Stomach smooth muscle (tissue), 2 donors: ENCODE measurements around the gene SLC24A1.

Source experiments
- H3K27ac ChIP-seq: one replicate; pipeline ENCODE4 v1.7.0; 2013; ENCODE audit warnings: mild to moderate bottlenecking, low read length, inconsistent platforms
- H3K27me3 ChIP-seq, 2 donors: one replicate each; pipeline ENCODE4 v1.7.0; 2013; ENCODE audit warnings: low read length in 2 of 2; ENCODE audit not compliant: insufficient read depth in 2 of 2, control insufficient read depth in 1 of 2
- H3K36me3 ChIP-seq, 2 donors: one replicate each; pipeline ENCODE4 v1.7.0; 2013; ENCODE audit warnings: low read length in 2 of 2; ENCODE audit not compliant: control insufficient read depth in 2 of 2, insufficient read depth in 2 of 2
- H3K4me1 ChIP-seq: one replicate; pipeline ENCODE4 v1.7.0; 2013; ENCODE audit warnings: low read length; ENCODE audit not compliant: control insufficient read depth, insufficient read depth
- H3K4me3 ChIP-seq, 2 donors: one replicate each; pipeline ENCODE4 v1.7.0; 2013; ENCODE audit warnings: low read length in 2 of 2
- H3K9ac ChIP-seq, 2 donors: one replicate each; pipeline ENCODE4 v1.7.0; 2013; ENCODE audit warnings: low read length in 2 of 2, mild to moderate bottlenecking in 1 of 2
- H3K9me3 ChIP-seq, 2 donors: one replicate each; pipeline ENCODE4 v1.7.0; 2013; ENCODE audit warnings: low read length in 2 of 2; ENCODE audit not compliant: control insufficient read depth in 2 of 2
- donor health status: healthy.
- donor health status: Pancreatic carcinoma.

The SLC24A1 gene

GRCh38 chr15:65621638-65622037, at the start of gene SLC24A1:
Gene SLC24A1, plus strand, starts transcription at chr15:65621938. Its CDS starts 2,143 bp downstream, at chr15:65624081.
- no peaks in the 10 kb centered on the region for H3K9me3 ChIP-seq
- H3K9ac ChIP-seq, result no peak within 1 kb of the TSS
- no peak within 1 kb of the TSS for H3K27ac ChIP-seq
- H3K27me3 ChIP-seq, result no peaks in the 10 kb centered on the region
- no peak within 1 kb of the TSS for H3K4me3 ChIP-seq
- no peaks in the 10 kb centered on the region for H3K4me1 ChIP-seq
- H3K36me3 ChIP-seq, result peaks cover 3% of the 10 kb centered on the region in 2 donors

GRCh38 chr15:65571971-65572370, 49.8 kb upstream of the SLC24A1 start:
- H3K36me3 ChIP-seq, result peaks cover 20 to 26% of the 10 kb centered on the region in 2 donors

GRCh38 chr15:65576664-65577063, 45.1 kb upstream of the SLC24A1 start:
- Histone ChIP-seq H3K27ac (no peak overlapping the region), H3K4me3 (no peak overlapping the region), H3K4me1 (no peaks in the 10 kb centered on the region), H3K36me3 (peaks cover 37 to 38% of the 10 kb centered on the region in 2 donors), H3K9me3 (no peaks in the 10 kb centered on the region), H3K9ac (no peak overlapping the region), H3K27me3 (no peaks in the 10 kb centered on the region)

More at GRCh38 chr15:65571971-65572370, 49.8 kb upstream of the SLC24A1 start:
- no peaks in the 10 kb centered on the region for H3K27me3 ChIP-seq
- no peak overlapping the region for H3K27ac ChIP-seq
- no peaks in the 10 kb centered on the region for H3K9me3 ChIP-seq
- no peak overlapping the region for H3K9ac ChIP-seq
- H3K4me1 ChIP-seq, result no peaks in the 10 kb centered on the region
- no peak overlapping the region for H3K4me3 ChIP-seq

- H3K4me3 ChIP-seq, result no peak overlapping the region
- H3K4me1 ChIP-seq, result no peaks in the 10 kb centered on the region
- no peaks in the 10 kb centered on the region for H3K27me3 ChIP-seq
- H3K27ac ChIP-seq, result no peak overlapping the region
- no peak overlapping the region for H3K9ac ChIP-seq
- no peaks in the 10 kb centered on the region for H3K9me3 ChIP-seq
- peaks cover 37 to 39% of the 10 kb centered on the region in 2 donors for H3K36me3 ChIP-seq
Measured at GRCh38 chr15:65577129-65577996, 44.4 kb upstream of the SLC24A1 start.

- Histone ChIP-seq H3K27ac (no peak overlapping the region), H3K9ac (no peak overlapping the region), H3K4me1 (no peaks in the 10 kb centered on the region), H3K4me3 (no peak overlapping the region), H3K27me3 (no peaks in the 10 kb centered on the region), H3K36me3 (peaks cover 42 to 47% of the 10 kb centered on the region in 2 donors), H3K9me3 (no peaks in the 10 kb centered on the region)
Measured at GRCh38 chr15:65578904-65579728, 42.6 kb upstream of the SLC24A1 start.

- H3K36me3 ChIP-seq, result peaks cover 41 to 48% of the 10 kb centered on the region in 2 donors
- no peaks in the 10 kb centered on the region for H3K9me3 ChIP-seq
- H3K4me1 ChIP-seq, result no peaks in the 10 kb centered on the region
- H3K27ac ChIP-seq, result no peak overlapping the region
- no peaks in the 10 kb centered on the region for H3K27me3 ChIP-seq
- no peak overlapping the region for H3K9ac ChIP-seq
- no peak overlapping the region for H3K4me3 ChIP-seq
Measured at GRCh38 chr15:65579762-65580161, 42.0 kb upstream of the SLC24A1 start.

GRCh38 chr15:65580287-65580686, 41.5 kb upstream of the SLC24A1 start:
- Histone ChIP-seq H3K36me3 (peaks cover 41 to 49% of the 10 kb centered on the region in 2 donors), H3K9ac (no peak overlapping the region), H3K27me3 (no peaks in the 10 kb centered on the region), H3K4me3 (no peak overlapping the region), H3K9me3 (no peaks in the 10 kb centered on the region), H3K27ac (no peak overlapping the region), H3K4me1 (no peaks in the 10 kb centered on the region)

- Histone ChIP-seq H3K4me1 (no peaks in the 10 kb centered on the region), H3K36me3 (peaks cover 38% of the 10 kb centered on the region in 2 donors), H3K27ac (no peak overlapping the region), H3K27me3 (no peaks in the 10 kb centered on the region), H3K9ac (no peak overlapping the region), H3K9me3 (no peaks in the 10 kb centered on the region), H3K4me3 (no peak overlapping the region)
Measured at GRCh38 chr15:65583701-65584100, 38.0 kb upstream of the SLC24A1 start.

- Histone ChIP-seq H3K27me3 (no peaks in the 10 kb centered on the region), H3K4me1 (no peaks in the 10 kb centered on the region), H3K9me3 (no peaks in the 10 kb centered on the region), H3K36me3 (peaks cover 35 to 37% of the 10 kb centered on the region in 2 donors), H3K27ac (no peak overlapping the region), H3K4me3 (no peak overlapping the region), H3K9ac (no peak overlapping the region)
Measured at GRCh38 chr15:65584241-65584640, 37.5 kb upstream of the SLC24A1 start.

GRCh38 chr15:65587094-65587493, 34.6 kb upstream of the SLC24A1 start:
- H3K4me1 ChIP-seq, result no peaks in the 10 kb centered on the region
- H3K36me3 ChIP-seq, result peaks cover 34 to 40% of the 10 kb centered on the region in 2 donors

More at GRCh38 chr15:65587094-65587493, 34.6 kb upstream of the SLC24A1 start:
- H3K27ac ChIP-seq, result no peak overlapping the region
- no peaks in the 10 kb centered on the region for H3K9me3 ChIP-seq
- H3K4me3 ChIP-seq, result no peak overlapping the region
- H3K9ac ChIP-seq, result no peak overlapping the region
- H3K27me3 ChIP-seq, result no peaks in the 10 kb centered on the region
